Mucosa of rectum (tissue), 2 donors: ENCODE results near the gene IGSF5.
"Not testable (repeated sequence)": the region's sequence is repeated elsewhere in the genome, so short reads cannot be mapped to it uniquely, and the experiment has no call there.

Experiments
- H3K27ac ChIP-seq, 2 donors: one replicate each; pipeline ENCODE4 v1.7.0; 2013; ENCODE audit warnings: inconsistent platforms in 2 of 2, low read depth in 2 of 2, low read length in 2 of 2
- H3K27me3 ChIP-seq, 2 donors: one replicate each; pipeline ENCODE4 v1.7.0; 2013; ENCODE audit warnings: low read length in 2 of 2; ENCODE audit not compliant: control insufficient read depth in 2 of 2, insufficient read depth in 2 of 2
- H3K36me3 ChIP-seq, 2 donors: one replicate each; pipeline ENCODE4 v1.7.0; 2013; ENCODE audit warnings: low read length in 2 of 2; ENCODE audit not compliant: control insufficient read depth in 2 of 2, insufficient read depth in 2 of 2
- H3K4me1 ChIP-seq, 2 donors: one replicate each; pipeline ENCODE4 v1.7.0; 2013; ENCODE audit warnings: low read length in 2 of 2, mild to moderate bottlenecking in 1 of 2; ENCODE audit not compliant: control insufficient read depth in 2 of 2, insufficient read depth in 2 of 2
- H3K4me3 ChIP-seq, 2 donors: one replicate each; pipeline ENCODE4 v1.7.0; 2013; ENCODE audit warnings: low read length in 2 of 2
- H3K9ac ChIP-seq, 2 donors: one replicate each; pipeline ENCODE4 v1.7.0; 2013; ENCODE audit warnings: low read length in 2 of 2, low read depth in 1 of 2, mild to moderate bottlenecking in 1 of 2
- H3K9me3 ChIP-seq, 2 donors: one replicate each; pipeline ENCODE4 v1.7.0; 2013; ENCODE audit warnings: low read length in 2 of 2; ENCODE audit not compliant: control insufficient read depth in 2 of 2
- donor health status: healthy.
- donor health status: Normal muscosa, but diverticular disease.

The IGSF5 gene

GRCh38 chr21:39744883-39745282, at the start of gene IGSF5:
Gene IGSF5 (plus strand): TSS chr21:39745183. CDS start chr21:39745510, 327 bp downstream.
- H3K4me1 ChIP-seq, H3K36me3 ChIP-seq, H3K27ac ChIP-seq, H3K27me3 ChIP-seq, H3K4me3 ChIP-seq, H3K9ac ChIP-seq, H3K9me3 ChIP-seq: not testable (repeated sequence)

GRCh38 chr21:39696196-39696595, 48.8 kb upstream of the IGSF5 start:
- no peak overlapping the region for H3K4me3 ChIP-seq
- no peaks in the 10 kb centered on the region for H3K36me3 ChIP-seq
- no peak overlapping the region for H3K9ac ChIP-seq
- no peaks in the 10 kb centered on the region for H3K9me3 ChIP-seq
- peaks cover 0 to 5% of the 10 kb centered on the region in 2 donors for H3K4me1 ChIP-seq
- H3K27me3 ChIP-seq = no peaks in the 10 kb centered on the region
- H3K27ac ChIP-seq = no peak overlapping the region

- Histone ChIP-seq H3K27ac (no peak overlapping the region), H3K36me3 (no peaks in the 10 kb centered on the region), H3K4me1 (peaks cover 0 to 5% of the 10 kb centered on the region in 2 donors)
These were observed 48.4 kb upstream of the IGSF5 start for GRCh38 chr21:39696618-39697017.

GRCh38 chr21:39700318-39700717, 44.7 kb upstream of the IGSF5 start:
- no peak overlapping the region for H3K4me3 ChIP-seq
- peaks cover 0 to 4% of the 10 kb centered on the region in 2 donors for H3K9me3 ChIP-seq
- H3K36me3 ChIP-seq = no peaks in the 10 kb centered on the region
- H3K4me1 ChIP-seq = peaks cover 0 to 5% of the 10 kb centered on the region in 2 donors
- H3K27me3 ChIP-seq = no peaks in the 10 kb centered on the region
- no peak overlapping the region for H3K27ac ChIP-seq
- H3K9ac ChIP-seq = no peak overlapping the region

More at GRCh38 chr21:39696618-39697017, 48.4 kb upstream of the IGSF5 start:
- Histone ChIP-seq H3K9me3 (no peaks in the 10 kb centered on the region), H3K4me3 (no peak overlapping the region), H3K27me3 (no peaks in the 10 kb centered on the region), H3K9ac (no peak overlapping the region)

- Histone ChIP-seq H3K27me3 (no peaks in the 10 kb centered on the region), H3K9me3 (peaks cover 0 to 4% of the 10 kb centered on the region in 2 donors), H3K36me3 (no peaks in the 10 kb centered on the region), H3K9ac (no peak overlapping the region), H3K4me3 (no peak overlapping the region), H3K27ac (no peak overlapping the region), H3K4me1 (peaks cover 0 to 5% of the 10 kb centered on the region in 2 donors)
These were observed 41.4 kb upstream of the IGSF5 start for GRCh38 chr21:39703578-39703977.

GRCh38 chr21:39705849-39706248, 39.1 kb upstream of the IGSF5 start:
- Histone ChIP-seq H3K36me3 (no peaks in the 10 kb centered on the region), H3K9ac (no peak overlapping the region), H3K27me3 (no peaks in the 10 kb centered on the region), H3K4me3 (no peak overlapping the region), H3K9me3 (peaks cover 0 to 4% of the 10 kb centered on the region in 2 donors), H3K4me1 (no peaks in the 10 kb centered on the region), H3K27ac (no peak overlapping the region)

- Histone ChIP-seq H3K27me3 (no peaks in the 10 kb centered on the region), H3K4me1 (no peaks in the 10 kb centered on the region), H3K36me3 (no peaks in the 10 kb centered on the region), H3K9me3 (peaks cover 0 to 4% of the 10 kb centered on the region in 2 donors), H3K9ac (no peak overlapping the region), H3K4me3 (no peak overlapping the region), H3K27ac (no peak overlapping the region)
These were observed 37.7 kb upstream of the IGSF5 start for GRCh38 chr21:39707316-39707715.

GRCh38 chr21:39710866-39711265, 34.1 kb upstream of the IGSF5 start:
- H3K9ac ChIP-seq = no peak overlapping the region
- no peaks in the 10 kb centered on the region for H3K9me3 ChIP-seq
- no peaks in the 10 kb centered on the region for H3K27me3 ChIP-seq
- peaks cover 0 to 4% of the 10 kb centered on the region in 2 donors for H3K4me1 ChIP-seq
- H3K4me3 ChIP-seq = no peak overlapping the region
- no peaks in the 10 kb centered on the region for H3K36me3 ChIP-seq
- H3K27ac ChIP-seq = no peak overlapping the region

GRCh38 chr21:39712273-39712672, 32.7 kb upstream of the IGSF5 start:
- Histone ChIP-seq H3K27me3 (no peaks in the 10 kb centered on the region), H3K36me3 (no peaks in the 10 kb centered on the region), H3K4me1 (peaks cover 0 to 7% of the 10 kb centered on the region in 2 donors), H3K9me3 (no peaks in the 10 kb centered on the region), H3K9ac (no peak overlapping the region), H3K4me3 (no peak overlapping the region), H3K27ac (no peak overlapping the region)

GRCh38 chr21:39712976-39713375, 32.0 kb upstream of the IGSF5 start:
- H3K27me3 ChIP-seq = no peaks in the 10 kb centered on the region
- H3K4me3 ChIP-seq = no peak overlapping the region
- no peak overlapping the region for H3K27ac ChIP-seq
- no peaks in the 10 kb centered on the region for H3K9me3 ChIP-seq
- no peak overlapping the region for H3K9ac ChIP-seq
- peaks cover 0 to 7% of the 10 kb centered on the region in 2 donors for H3K4me1 ChIP-seq
- no peaks in the 10 kb centered on the region for H3K36me3 ChIP-seq

- no peak overlapping the region for H3K9ac ChIP-seq
- no peaks in the 10 kb centered on the region for H3K36me3 ChIP-seq
- no peak overlapping the region for H3K27ac ChIP-seq
- no peak overlapping the region for H3K4me3 ChIP-seq
- no peaks in the 10 kb centered on the region for H3K27me3 ChIP-seq
- H3K9me3 ChIP-seq = no peaks in the 10 kb centered on the region
- H3K4me1 ChIP-seq = peaks cover 0 to 7% of the 10 kb centered on the region in 2 donors
These were observed 31.1 kb upstream of the IGSF5 start for GRCh38 chr21:39713905-39714304.
